Measurements from ENCODE around the gene NPR2.

- TF ChIP-seq CTCF (IDR thresholded peaks at IDR 0.05) (no peak), POLR2A (IDR thresholded peaks at IDR 0.05) (no peak)
Measured at GRCh38 chr9:35822926-35823325, 31.5 kb downstream of the NPR2 start.
